HUES64 (cell line): Measurements from ENCODE around the gene AP5S1.

Source experiments
- H3K27ac ChIP-seq: 2 replicates; pipeline ENCODE4 v1.7.0; 2013; ENCODE audit warnings: low read depth, low read length, inconsistent platforms
- H3K27me3 ChIP-seq: 2 replicates; pipeline ENCODE4 v1.6.1; 2013; ENCODE audit warnings: mild to moderate bottlenecking, low read length; ENCODE audit not compliant: insufficient read depth
- H3K36me3 ChIP-seq: 2 replicates; pipeline ENCODE4 v1.6.1; 2013; ENCODE audit warnings: mild to moderate bottlenecking, low read length; ENCODE audit not compliant: insufficient read depth
- H3K4me1 ChIP-seq: 2 replicates; pipeline ENCODE4 v1.6.1; 2013; ENCODE audit warnings: mild to moderate bottlenecking, low read length, moderate library complexity; ENCODE audit not compliant: insufficient read depth
- H3K4me3 ChIP-seq: 2 replicates; pipeline ENCODE4 v1.5.1; 2013; ENCODE audit warnings: mild to moderate bottlenecking, low read length, moderate library complexity
- H3K9ac ChIP-seq: 2 replicates; pipeline ENCODE4 v1.6.1; 2013; ENCODE audit warnings: mild to moderate bottlenecking, low read depth, low read length
- H3K9me3 ChIP-seq: 2 replicates; pipeline ENCODE4 v1.6.1; 2013; ENCODE audit warnings: low read depth, low read length; ENCODE audit not compliant: insufficient read depth
- WGBS: fragments of 150-250, 120-280 bp; methylation state at CpG from one replicate; pipeline ENCODE4 v1.1.7; 2013; ENCODE audit warnings: missing lambda C conversion rate; 5-methylcytosine and 5-hydroxymethylcytosine counted together

Gene AP5S1

DNA sequence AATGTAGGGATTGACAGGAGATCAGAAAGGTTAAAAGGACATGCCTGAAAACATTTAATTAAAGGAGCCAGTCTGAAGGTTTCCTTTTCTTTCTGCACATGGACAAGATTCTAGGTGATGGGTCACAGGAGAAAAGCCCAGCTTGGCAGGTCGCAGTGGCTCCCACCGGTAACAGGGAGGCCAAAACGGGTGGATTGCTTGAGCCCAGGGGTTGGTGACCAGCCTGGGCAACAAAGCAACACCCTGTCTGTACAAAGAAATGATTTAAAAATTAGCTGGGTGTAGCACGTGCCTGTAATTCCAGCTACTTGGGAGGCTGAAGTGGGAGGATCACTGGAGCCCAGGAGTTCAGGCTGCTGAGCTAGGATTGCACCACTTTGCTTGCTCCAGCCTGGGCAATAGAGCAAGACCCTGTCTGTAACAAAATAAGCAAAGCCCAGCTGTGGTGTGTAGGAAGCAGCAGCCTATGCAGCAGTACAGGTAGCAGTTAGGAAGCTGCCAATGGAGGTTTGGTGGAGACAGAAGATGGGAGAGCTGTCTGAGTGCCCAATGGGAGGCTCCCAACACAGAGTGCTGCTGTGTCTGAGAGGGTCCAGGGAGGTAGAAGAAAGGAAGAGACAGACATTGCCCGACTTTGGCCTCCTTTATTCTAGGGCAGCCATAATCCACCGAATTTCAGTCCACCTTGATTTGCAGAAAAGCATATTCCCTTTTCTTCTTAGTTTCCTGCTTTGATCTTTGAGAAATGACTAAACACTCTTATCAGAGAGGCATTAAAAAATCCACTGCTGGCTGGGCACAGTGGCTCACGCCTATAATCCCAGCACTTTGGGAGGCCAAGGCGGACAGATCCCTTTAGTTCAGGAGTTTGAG is 7.1 kb upstream of the AP5S1 start:
- Histone ChIP-seq H3K4me1 (no peaks in the 10 kb centered on the region), H3K27ac (no peak overlapping the region), H3K9ac (no peak overlapping the region), H3K36me3 (no peaks in the 10 kb centered on the region), H3K27me3 (no peaks in the 10 kb centered on the region), H3K9me3 (no peaks in the 10 kb centered on the region), H3K4me3 (no peak overlapping the region)
- WGBS, result 88% methylated on average over 8 of the region's 8 CpGs

DNA sequence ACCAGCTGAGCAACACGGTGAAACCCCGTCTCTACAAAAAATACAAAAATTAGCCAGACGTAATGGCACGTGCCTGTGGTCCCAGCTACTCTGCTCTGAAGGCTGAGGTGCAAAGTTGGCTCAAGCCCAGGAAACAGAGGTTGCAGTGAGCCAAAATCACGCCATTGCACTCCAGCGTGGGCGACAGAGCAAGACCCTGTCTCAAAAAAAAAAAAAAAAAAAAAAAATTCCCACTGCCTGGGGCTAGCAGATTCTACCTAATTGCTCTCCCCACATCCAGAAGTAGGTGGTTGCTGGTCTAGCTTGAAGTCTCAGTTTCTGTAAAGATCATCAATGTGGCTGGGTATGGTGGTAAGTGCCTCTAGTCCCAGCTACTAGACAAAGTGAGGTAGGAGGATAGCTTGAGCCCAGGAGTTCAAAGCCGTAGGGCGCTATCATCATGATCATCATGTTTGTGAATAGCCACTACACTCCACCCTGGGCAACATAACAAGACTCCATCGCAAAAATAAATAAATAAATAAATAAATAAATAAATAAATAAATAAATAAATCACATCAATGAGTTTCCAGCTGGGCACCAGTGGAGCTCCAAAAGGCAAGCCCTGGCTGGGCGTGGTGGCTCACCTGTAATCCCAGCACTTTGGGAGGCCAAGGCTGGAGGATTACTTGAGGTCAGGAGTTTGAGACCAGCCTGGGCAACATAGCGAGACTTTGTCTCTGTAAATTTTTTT is 6.3 kb upstream of the AP5S1 start:
- no peaks in the 10 kb centered on the region for H3K9me3 ChIP-seq
- H3K9ac ChIP-seq, result no peak overlapping the region
- no peaks in the 10 kb centered on the region for H3K27me3 ChIP-seq
- no peaks in the 10 kb centered on the region for H3K36me3 ChIP-seq
- no peaks in the 10 kb centered on the region for H3K4me1 ChIP-seq
- 94% methylated on average over 11 of the region's 12 CpGs for WGBS
- no peak overlapping the region for H3K4me3 ChIP-seq
- H3K27ac ChIP-seq, result no peak overlapping the region

DNA sequence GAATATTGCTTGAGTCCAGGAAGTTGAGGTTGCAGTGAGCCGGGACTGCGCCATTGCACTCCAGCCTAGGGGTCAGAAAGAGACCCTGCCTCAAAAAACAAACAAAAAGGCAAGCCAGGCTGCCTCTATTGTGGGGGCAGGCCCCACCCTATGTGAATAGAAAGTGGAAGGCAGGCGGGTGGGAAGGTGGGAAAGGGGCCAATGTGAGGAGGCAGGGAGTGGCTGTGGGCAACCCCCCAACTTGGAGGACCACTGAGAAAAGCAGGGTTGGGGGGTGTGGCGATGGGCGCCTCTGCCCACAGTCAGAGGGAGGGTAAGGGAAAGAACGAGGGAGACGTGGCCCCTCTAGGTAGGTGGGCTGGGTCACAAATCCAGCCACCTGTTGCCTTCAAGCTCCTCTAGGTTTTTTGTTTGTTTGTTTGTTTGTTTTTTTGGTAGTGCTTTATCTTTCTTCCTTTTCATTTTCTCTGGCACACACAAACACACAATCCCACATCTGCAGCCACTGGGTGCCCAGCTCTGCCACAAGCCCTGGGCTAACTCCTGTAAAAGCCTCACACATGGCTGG is 5.3 kb upstream of the AP5S1 start:
- no peak overlapping the region for H3K4me3 ChIP-seq
- WGBS, result 86% methylated on average over 7 of the region's 7 CpGs
- H3K27me3 ChIP-seq, result no peaks in the 10 kb centered on the region
- no peaks in the 10 kb centered on the region for H3K9me3 ChIP-seq
- no peaks in the 10 kb centered on the region for H3K4me1 ChIP-seq
- H3K9ac ChIP-seq, result no peak overlapping the region
- H3K36me3 ChIP-seq, result no peaks in the 10 kb centered on the region
- no peak overlapping the region for H3K27ac ChIP-seq

DNA sequence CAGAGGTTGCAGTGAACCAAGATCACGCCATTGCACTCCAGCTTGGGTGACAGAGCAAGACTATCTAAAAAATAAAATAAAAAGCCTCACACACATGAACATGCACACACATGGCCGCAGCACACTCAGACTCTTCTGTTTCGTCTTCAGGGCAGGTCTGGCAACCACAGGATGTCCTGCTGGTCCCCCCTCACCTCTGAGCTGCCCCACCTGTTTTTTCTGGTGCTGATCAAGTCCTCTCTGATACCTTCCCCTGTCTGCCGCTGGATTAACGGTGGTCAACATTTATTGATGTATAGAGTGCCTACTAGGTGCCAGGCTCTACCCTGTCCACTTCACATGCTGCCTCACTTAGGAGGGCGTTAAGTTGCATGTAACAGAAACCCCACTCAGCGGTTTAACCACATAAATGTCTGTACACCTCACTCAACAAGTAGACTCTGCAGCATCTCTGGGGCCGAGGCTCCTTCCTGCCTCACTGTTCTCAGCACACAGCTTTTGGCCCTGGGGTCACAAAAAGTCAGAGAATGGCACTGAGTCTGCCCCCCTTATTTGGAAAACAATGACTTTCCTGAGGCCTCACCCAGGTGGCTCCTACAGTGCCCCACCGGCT is 4.5 kb upstream of the AP5S1 start:
- Histone ChIP-seq H3K9me3 (no peaks in the 10 kb centered on the region), H3K4me1 (no peaks in the 10 kb centered on the region), H3K9ac (no peak overlapping the region), H3K4me3 (no peak overlapping the region), H3K27ac (no peak overlapping the region), H3K36me3 (no peaks in the 10 kb centered on the region), H3K27me3 (no peaks in the 10 kb centered on the region)
- WGBS, result 83% methylated on average over 9 of the region's 9 CpGs

DNA sequence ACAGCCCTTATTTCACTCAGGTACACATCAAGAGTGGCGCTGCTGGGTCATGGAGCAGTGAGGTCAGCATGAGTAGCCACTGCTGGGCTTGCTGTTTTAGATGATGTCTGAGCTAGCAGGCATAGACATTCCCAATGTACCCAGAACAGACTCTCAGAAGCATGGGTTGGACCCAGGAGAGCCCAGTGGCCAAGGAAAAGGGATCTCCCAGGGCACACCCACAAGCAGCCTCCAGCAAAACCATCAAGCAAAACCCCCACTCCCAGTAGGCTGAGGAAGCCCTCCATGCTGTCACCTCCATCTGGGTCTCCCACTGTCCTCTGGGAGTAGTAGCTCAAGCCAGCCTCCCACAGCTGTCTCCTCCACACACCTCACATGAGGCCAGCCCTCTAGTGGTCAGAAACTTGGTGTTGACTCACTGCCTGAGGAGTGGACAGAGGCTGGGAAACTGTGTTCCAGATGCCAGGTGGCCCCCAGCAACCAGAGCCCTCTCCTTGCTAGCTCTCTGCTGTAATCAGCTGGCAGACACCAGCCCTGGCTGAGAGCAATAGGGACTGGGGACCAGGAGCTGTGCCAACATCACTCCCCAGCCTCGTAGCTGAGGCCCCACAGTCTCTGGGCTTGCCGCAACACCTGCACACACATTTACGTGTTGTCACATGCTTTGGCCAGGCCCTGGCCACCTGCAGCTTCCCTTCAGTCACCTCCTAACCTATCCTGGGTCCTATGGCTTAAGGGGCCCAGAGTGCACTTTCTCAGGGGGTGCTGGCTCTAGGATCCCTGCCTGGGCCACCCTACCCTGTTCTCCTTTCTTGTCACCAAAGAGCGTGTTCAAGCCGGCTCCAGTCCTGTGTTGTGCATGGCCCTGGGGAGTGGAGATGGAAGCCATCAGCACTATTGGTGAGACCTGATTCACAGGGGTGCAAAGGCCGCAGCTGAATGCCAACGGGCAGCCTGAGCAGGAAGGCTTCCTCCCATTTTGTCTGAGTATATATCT is 1.9 kb upstream of the AP5S1 start:
- Histone ChIP-seq H3K9ac (no peak overlapping the region), H3K27ac (no peak overlapping the region), H3K4me3 (no peak overlapping the region), H3K36me3 (peaks cover 5% of the 10 kb centered on the region; the same call in 1 of the 2 replicates), H3K4me1 (no peaks in the 10 kb centered on the region), H3K9me3 (no peaks in the 10 kb centered on the region), H3K27me3 (no peaks in the 10 kb centered on the region)
- 95% methylated on average over 8 of the region's 8 CpGs for WGBS

DNA sequence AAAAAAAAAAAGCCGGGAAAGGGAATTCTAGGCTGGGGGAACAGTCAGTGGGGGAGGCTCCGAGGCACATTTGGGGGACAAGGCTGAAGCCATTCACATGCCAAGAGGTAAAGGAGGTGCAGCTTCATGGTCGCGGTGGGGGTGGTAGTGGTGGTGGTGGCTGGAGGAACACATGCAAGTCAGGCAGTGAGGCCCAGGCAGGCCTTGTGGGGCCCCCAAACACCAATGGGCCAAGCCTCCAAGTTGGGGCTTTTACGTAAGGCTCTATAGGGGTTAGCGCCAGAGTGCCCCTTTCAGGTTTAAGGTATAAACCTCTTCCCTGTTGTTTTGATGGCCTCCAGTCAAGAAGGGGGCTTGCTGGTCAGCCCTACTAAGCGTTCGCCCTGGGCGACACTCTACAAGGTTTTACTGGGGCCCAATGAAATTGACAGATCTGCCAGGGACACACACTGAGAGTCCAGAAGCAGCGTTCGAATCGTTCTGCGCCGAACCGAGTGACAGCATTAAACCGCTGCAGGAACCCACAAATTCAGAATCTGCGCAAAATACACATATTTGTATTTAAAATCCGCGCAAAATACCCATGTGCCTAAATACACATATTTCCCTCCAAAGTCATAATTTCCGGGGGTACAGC is 818 bp upstream of the AP5S1 start:
- Histone ChIP-seq H3K4me3 (peak overlapping the region; percentile 80), H3K9ac (peak overlapping the region; percentile 93; the same call in 1 of the 2 replicates), H3K4me1 (no peaks in the 10 kb centered on the region), H3K27me3 (no peaks in the 10 kb centered on the region), H3K36me3 (peaks cover 8% of the 10 kb centered on the region; the same call in 1 of the 2 replicates), H3K9me3 (no peaks in the 10 kb centered on the region), H3K27ac (peak overlapping the region; percentile 92; the same call in 1 of the 2 replicates)
- 80% methylated on average over 20 of the region's 20 CpGs for WGBS

DNA sequence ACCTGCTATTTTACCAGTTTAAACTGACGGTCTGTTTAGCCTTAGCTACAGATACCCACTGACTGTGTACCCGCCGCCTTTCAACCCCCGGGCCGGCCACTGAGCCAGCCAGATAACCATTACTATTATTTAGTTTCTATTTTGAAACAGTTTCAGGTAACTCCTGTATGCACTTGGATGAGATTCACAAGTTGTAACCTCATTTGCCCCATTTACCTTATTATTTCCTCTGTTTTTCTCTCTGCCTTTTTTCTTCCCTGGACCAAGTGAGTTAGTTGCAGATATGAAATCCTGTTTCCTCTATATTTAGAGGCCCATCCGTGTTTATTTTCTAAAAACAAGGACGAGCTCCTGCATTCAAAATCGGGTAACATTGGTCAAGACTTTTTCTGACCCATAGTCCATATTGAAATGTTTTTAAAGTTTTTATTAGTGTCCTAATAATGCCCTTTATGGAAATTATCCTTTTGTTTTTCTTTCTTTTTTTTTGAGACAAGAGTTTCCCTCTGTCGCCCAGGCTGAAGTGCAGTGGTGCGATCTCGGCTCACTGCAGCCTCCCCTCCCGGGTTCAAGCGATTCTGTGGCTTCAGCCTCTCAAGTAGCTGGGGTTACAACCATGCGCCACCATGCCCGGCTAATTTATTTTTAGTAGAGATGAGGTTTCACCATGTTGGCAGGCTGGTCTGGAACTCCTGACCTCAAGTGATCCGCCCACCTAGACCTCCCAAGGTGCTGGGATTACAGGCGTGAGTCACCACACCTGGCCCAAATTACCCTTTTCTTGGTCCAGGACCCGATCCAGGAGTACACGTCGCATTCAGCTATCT is 767 bp downstream of the AP5S1 start:
- H3K9me3 ChIP-seq, result no peaks in the 10 kb centered on the region
- peaks cover 8% of the 10 kb centered on the region; the same call in 1 of the 2 replicates for H3K36me3 ChIP-seq
- H3K4me3 ChIP-seq, result peak overlapping the region; percentile 80
- H3K9ac ChIP-seq, result peak overlapping the region; percentile 93
- H3K4me1 ChIP-seq, result no peaks in the 10 kb centered on the region
- peak overlapping the region; percentile 61; the same call in 1 of the 2 replicates for H3K27ac ChIP-seq
- 63% methylated on average over 20 of the region's 20 CpGs for WGBS
- H3K27me3 ChIP-seq, result no peaks in the 10 kb centered on the region

DNA sequence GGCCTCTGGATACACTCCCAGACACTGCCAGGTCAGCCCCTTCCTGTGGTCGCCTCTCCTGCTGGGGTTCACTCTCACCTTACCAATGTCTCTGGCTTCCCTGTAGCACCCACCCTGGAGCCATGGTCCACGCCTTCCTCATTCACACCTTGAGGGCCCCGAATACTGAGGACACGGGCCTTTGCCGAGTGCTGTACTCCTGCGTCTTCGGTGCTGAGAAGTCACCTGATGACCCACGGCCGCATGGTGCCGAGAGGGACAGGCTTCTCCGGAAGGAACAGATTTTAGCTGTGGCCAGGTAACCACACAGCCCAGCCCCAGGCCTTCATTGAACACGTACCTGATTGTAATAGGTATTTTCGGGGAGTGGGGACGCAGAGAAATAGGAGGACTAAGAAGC is 1.6 kb downstream of the AP5S1 start:
- peaks cover 8% of the 10 kb centered on the region; the same call in 1 of the 2 replicates for H3K36me3 ChIP-seq
- WGBS, result 95% methylated on average over 14 of the region's 14 CpGs
- H3K4me1 ChIP-seq, result no peaks in the 10 kb centered on the region
- H3K27ac ChIP-seq, result no peak overlapping the region
- H3K9me3 ChIP-seq, result no peaks in the 10 kb centered on the region
- no peaks in the 10 kb centered on the region for H3K27me3 ChIP-seq
- no peak overlapping the region for H3K9ac ChIP-seq
- no peak overlapping the region for H3K4me3 ChIP-seq

DNA sequence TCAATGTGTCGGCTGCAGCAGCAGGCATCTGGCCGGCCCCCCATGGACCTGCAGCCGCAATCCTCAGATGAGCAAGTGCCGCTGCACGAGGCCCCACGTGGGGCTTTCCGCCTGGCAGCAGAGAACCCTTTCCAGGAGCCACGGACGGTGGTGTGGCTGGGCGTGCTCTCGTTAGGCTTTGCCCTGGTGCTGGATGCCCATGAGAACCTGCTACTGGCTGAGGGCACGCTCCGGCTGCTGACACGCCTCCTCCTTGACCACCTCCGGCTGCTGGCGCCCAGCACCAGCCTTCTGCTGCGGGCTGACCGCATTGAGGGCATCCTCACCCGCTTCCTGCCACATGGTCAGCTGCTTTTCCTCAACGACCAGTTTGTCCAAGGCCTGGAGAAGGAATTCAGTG is 3.5 kb downstream of the AP5S1 start:
- Histone ChIP-seq H3K27me3 (no peaks in the 10 kb centered on the region), H3K36me3 (peaks cover 8% of the 10 kb centered on the region; the same call in 1 of the 2 replicates), H3K4me1 (no peaks in the 10 kb centered on the region), H3K27ac (no peak overlapping the region), H3K4me3 (no peak overlapping the region), H3K9ac (no peak overlapping the region), H3K9me3 (no peaks in the 10 kb centered on the region)
- 94% methylated on average over 20 of the region's 20 CpGs for WGBS
